ENCODE measurements around the gene PTPN21.
A peak's percentile ranks its signal among the peaks of the same experiment; 100 is the strongest.

The PTPN21 gene

DNA sequence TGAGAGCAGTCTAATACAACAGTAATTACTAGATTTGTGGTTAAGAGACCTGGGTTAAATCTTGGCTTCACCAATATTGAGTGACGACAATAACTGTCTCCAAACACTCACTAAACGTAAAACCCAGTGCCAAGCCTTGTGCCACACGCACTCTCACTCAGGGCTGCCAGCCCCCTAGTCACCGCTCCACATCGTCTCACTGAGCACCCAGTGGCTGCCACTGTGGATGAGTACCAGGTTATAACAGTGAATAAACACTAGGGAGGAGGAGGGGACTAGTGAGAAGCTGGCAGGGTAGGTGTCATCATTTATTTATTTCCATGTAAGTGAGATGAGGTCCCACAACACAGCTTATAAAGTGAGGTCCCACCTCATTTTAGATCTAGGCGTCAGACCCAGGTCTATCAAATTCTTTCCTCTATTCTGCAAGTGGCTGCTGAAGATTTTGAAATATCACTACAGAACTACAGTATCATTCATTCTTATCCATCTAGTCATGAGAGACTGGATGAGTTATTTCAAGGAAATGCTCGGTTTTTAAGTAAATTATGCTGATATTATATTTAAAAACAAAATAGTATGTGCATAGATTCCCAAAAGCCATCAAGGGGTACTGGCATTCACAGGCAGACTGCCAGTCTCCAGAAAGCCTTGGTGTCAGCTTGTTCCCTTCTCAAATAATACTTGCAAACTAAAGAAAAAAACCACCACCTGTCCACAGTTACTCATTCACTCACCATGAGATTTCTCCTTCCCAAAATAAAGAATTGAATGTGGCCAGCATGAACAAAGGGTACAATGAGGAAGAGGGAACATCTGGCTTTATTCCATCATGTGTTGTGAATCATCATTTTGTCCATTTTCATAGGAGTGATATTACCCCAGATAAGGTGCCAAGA, 84.0 kb downstream of the PTPN21 start:
- DNase-seq (ENCODE audit: low spot score): no peak
- no peak for FAIRE-seq

GRCh38 chr14:88468406-88468805, 86.4 kb downstream of the PTPN21 start:
- no peak for DNase-seq (ENCODE audit: low spot score)
- no peak for FAIRE-seq

DNA sequence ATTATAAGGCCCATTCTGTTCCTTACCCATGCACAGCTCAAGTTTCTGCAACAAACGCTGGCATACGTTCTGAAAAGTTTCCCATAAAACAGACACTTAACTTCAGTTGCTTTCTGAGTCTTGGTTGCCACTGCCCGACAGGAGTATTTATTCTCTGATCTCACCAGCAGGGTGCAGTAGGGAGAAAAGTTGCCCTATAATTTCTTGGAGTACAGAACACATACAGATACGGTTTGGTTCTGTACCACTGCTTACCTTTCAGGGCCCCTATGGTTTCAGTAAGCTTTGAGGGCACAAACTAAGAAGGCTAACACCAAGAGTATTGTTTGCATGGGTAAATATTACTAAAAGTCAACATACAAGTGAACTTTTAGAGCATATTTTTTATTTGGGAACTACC, 91.5 kb downstream of the PTPN21 start:
- FAIRE-seq (no peak), DNase-seq (ENCODE audit: low spot score) (peak; percentile 15)

DNA sequence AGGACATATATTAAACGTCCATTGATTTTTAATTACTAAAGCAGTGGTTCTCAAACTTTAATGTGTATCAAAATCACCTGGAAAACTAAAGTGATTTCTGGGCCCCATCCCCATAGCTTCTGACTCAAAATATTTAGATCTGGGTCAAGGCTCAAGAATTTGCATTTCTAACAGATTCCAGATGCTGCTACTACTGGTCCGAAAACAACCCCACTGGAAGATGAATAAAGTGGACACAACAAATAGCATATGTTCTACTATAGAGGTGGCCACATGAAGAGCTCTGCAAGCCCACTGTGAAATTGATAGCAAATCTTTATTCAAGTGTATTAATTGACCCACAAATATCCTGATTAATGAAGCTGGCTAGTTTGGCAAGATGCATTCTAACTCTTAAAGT, 99.9 kb downstream of the PTPN21 start:
- FAIRE-seq (no peak), DNase-seq (ENCODE audit: low spot score) (no peak)

GRCh38 chr14:88452231-88452630, 102.6 kb downstream of the PTPN21 start:
- FAIRE-seq (no peak), DNase-seq (ENCODE audit: low spot score) (no peak)

- FAIRE-seq (no peak), DNase-seq (ENCODE audit: low spot score) (no peak)
These were observed 115.7 kb downstream of the PTPN21 start for GRCh38 chr14:88439088-88439487.

- FAIRE-seq: no peak
These were observed 117.1 kb downstream of the PTPN21 start for GRCh38 chr14:88437658-88438057.

GRCh38 chr14:88430976-88431375, 123.8 kb downstream of the PTPN21 start:
- no peak for DNase-seq (ENCODE audit: low spot score)
- FAIRE-seq: no peak

More at GRCh38 chr14:88437658-88438057, 117.1 kb downstream of the PTPN21 start:
- DNase-seq (ENCODE audit: low spot score): no peak

- FAIRE-seq (no peak), DNase-seq (ENCODE audit: low spot score) (no peak)
These were observed 128.5 kb downstream of the PTPN21 start for GRCh38 chr14:88426271-88426670.

- no peak for DNase-seq (ENCODE audit: low spot score)
- FAIRE-seq: no peak
These were observed 130.2 kb downstream of the PTPN21 start for GRCh38 chr14:88424573-88424972.

DNA sequence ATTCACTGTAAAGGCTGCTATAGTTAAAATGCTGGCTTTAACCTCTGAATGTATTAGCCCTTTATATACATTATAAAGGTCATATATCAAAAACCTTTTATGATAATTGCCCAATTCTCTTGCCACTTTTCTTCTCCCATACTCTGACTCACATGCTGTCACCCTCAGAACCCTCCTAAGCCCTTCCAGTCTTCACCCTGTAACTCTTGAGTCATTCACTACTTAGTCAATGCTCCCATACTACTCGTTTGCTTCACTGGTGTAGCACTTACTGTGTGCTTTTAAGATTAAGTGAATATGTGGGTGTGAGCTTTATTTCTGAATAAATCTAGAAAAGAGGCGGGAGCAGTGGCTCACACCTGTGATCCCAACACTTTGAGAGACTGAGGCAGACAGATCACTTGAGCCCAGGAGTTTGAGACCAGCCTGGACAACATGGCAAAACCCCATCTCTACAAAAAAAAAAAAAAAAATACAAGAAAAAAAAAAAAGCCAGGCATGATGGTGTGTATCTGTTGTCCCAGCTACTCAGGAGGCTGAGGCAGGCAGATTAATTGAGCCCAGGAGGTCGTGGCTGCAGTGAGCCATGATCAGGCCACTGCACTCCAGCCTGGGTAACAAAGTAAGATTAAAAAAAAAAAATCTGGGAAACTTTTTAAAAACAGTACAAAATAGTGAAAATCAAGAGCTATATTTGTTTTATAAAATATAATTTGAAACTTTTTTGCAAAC, 131.7 kb downstream of the PTPN21 start:
- no peak for FAIRE-seq

DNA sequence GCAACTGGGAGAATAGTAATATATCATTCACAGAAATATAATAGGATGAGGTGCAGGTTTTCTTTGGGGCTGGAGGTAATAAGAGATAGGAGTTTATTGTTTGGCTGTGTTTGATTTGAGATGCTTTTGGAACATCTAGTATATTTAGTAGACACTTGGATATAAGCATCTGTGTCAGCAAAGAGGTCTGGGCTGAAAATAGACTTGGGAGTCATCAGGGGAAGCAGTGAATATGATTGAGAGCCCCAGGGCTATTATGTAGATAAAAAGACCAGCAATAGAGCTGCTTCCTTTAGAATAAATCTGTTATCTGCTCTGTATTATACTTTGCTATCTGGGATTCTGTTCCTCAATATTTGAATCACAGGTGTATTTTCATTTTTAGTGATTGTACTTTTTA, 132.8 kb downstream of the PTPN21 start:
- FAIRE-seq (no peak), DNase-seq (ENCODE audit: low spot score) (no peak)

More for the DNA sequence above, 131.7 kb downstream of the PTPN21 start:
- DNase-seq (ENCODE audit: low spot score): no peak

DNA sequence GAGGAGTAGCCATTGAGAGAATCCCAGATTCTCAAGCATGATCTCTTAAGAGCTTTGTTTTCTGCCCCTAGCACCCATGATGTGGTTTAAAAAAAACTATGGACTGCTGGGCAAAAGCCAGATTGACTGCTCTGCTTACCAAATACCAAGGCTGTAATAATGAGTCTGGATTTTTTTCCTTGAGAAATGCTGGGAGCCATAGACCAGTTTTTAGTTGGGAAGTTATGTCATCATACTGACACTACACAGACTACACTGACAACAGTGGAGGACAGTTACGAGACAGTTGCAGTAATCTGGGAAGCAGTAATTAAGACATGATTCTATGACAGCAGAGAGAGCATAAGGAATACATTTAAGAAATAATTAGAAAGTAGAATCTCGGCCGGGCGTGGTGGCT, 133.5 kb downstream of the PTPN21 start:
- DNase-seq (ENCODE audit: low spot score) (no peak), FAIRE-seq (no peak)

GRCh38 chr14:88420187-88420586, 134.6 kb downstream of the PTPN21 start:
- DNase-seq (ENCODE audit: low spot score): no peak
- no peak for FAIRE-seq

GRCh38 chr14:88417594-88417993, 137.2 kb downstream of the PTPN21 start:
- no peak for FAIRE-seq
- no peak for DNase-seq (ENCODE audit: low spot score)
